Measurements from ENCODE around the gene RAPGEF6. TPM values are rescaled to one million over a fixed set of nuclear protein-coding genes. Genes with fewer than 3 reads are reported as not detected.

The RAPGEF6 gene
- total and polyA plus RNA-seq, 4 donors = 3.9 to 73.1 (median 10.8) TPM

- 74 to 82% methylated on average over 4 of the region's 4 CpGs for WGBS, 2 donors
- TF ChIP-seq CTCF (IDR thresholded peaks at IDR 0.05; ENCODE audit: control extremely low read depth, extremely low read depth) = no peak
- H3K27me3 ChIP-seq (ENCODE audit: control insufficient read depth in 3 of 3, insufficient read depth in 3 of 3, low read length in 2 of 3) = no peaks in the 10 kb centered on the region
- H3K36me3 ChIP-seq (ENCODE audit: control insufficient read depth in 4 of 4, insufficient read depth in 4 of 4, low read length in 4 of 4) = peaks cover 2 to 12% (median 7%) of the 10 kb centered on the region in 4 donors
- DNase-seq (no peak), ATAC-seq (ENCODE audit: insufficient read depth, low FRiP score) (no peak)
- H3K4me1 ChIP-seq (ENCODE audit: control insufficient read depth in 5 of 5, insufficient read depth in 5 of 5, low read length in 5 of 5) = peaks cover 0 to 3% (median 0%) of the 10 kb centered on the region in 5 donors
- no peak overlapping the region for H3K9ac ChIP-seq (ENCODE audit: insufficient read depth in 1 of 2, low read length in 2 of 2)
- no peak overlapping the region for H3K27ac ChIP-seq (ENCODE audit: low read depth in 1 of 2, low read length in 1 of 2)
- H3K9me3 ChIP-seq (ENCODE audit: control insufficient read depth in 4 of 4, insufficient read depth in 3 of 4, low read length in 3 of 4) = no peaks in the 10 kb centered on the region
- H3K4me3 ChIP-seq = no peak overlapping the region
Observed at GRCh38 chr5:131389096-131389868, 245.7 kb downstream of the RAPGEF6 start.

DNA sequence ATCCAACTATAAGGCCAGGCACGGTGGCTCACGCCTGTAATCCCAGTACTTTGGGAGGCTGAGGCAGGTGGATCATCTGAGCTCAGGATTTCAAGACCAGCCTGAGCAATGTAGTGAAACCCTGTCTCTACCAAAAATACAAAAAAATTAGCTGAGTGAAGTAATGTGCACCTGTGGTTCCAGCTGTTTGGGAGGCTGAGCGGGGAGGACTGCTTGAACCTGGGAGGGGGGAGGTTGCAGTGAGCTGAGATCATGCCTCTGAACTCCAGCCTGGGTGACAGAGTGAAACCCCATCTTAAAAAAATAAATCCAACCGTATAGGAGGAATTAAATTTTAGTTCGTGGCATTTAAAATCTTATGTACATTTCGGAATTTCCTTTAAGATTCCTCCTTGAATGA lies 247.8 kb downstream of the RAPGEF6 start:
- DNase-seq (no peak), ATAC-seq (ENCODE audit: insufficient read depth, low FRiP score) (no peak)
- TF ChIP-seq CTCF (IDR thresholded peaks at IDR 0.05; ENCODE audit: control extremely low read depth, extremely low read depth) = no peak
- Histone ChIP-seq H3K27me3 (ENCODE audit: control insufficient read depth in 3 of 3, insufficient read depth in 3 of 3, low read length in 2 of 3) (no peaks in the 10 kb centered on the region), H3K9ac (ENCODE audit: insufficient read depth in 1 of 2, low read length in 2 of 2) (no peak overlapping the region), H3K27ac (ENCODE audit: low read depth in 1 of 2, low read length in 1 of 2) (no peak overlapping the region), H3K36me3 (ENCODE audit: control insufficient read depth in 4 of 4, insufficient read depth in 4 of 4, low read length in 4 of 4) (peaks cover 0 to 10% (median 1%) of the 10 kb centered on the region in 4 donors), H3K4me1 (ENCODE audit: control insufficient read depth in 5 of 5, insufficient read depth in 5 of 5, low read length in 5 of 5) (peaks cover 0 to 4% (median 0%) of the 10 kb centered on the region in 5 donors), H3K9me3 (ENCODE audit: control insufficient read depth in 4 of 4, insufficient read depth in 3 of 4, low read length in 3 of 4) (no peaks in the 10 kb centered on the region), H3K4me3 (no peak overlapping the region)
- WGBS, 2 donors = 92 to 93% methylated on average over 6 of the region's 6 CpGs

- DNase-seq (peak in 2 of 3 donors; percentile 41 to 49), ATAC-seq (ENCODE audit: insufficient read depth, low FRiP score) (no peak)
- peaks cover 0 to 10% (median 1%) of the 10 kb centered on the region in 4 donors for H3K36me3 ChIP-seq (ENCODE audit: control insufficient read depth in 4 of 4, insufficient read depth in 4 of 4, low read length in 4 of 4)
- no peak overlapping the region for H3K4me3 ChIP-seq
- no peak overlapping the region for H3K9ac ChIP-seq (ENCODE audit: insufficient read depth in 1 of 2, low read length in 2 of 2)
- WGBS, 2 donors = 36 to 62% methylated on average over 4 of the region's 4 CpGs
- H3K27ac ChIP-seq (ENCODE audit: low read depth in 1 of 2, low read length in 1 of 2) = no peak overlapping the region
- no peak for TF ChIP-seq CTCF (IDR thresholded peaks at IDR 0.05; ENCODE audit: control extremely low read depth, extremely low read depth)
- no peaks in the 10 kb centered on the region for H3K27me3 ChIP-seq (ENCODE audit: control insufficient read depth in 3 of 3, insufficient read depth in 3 of 3, low read length in 2 of 3)
- H3K9me3 ChIP-seq (ENCODE audit: control insufficient read depth in 4 of 4, insufficient read depth in 3 of 4, low read length in 3 of 4) = no peaks in the 10 kb centered on the region
- H3K4me1 ChIP-seq (ENCODE audit: control insufficient read depth in 5 of 5, insufficient read depth in 5 of 5, low read length in 5 of 5) = peaks cover 0 to 7% (median 0%) of the 10 kb centered on the region in 5 donors
Observed at GRCh38 chr5:131386779-131387178, 248.2 kb downstream of the RAPGEF6 start.
